H9 (cell line): ENCODE results near the gene ALDH1L1. TPM values are rescaled to one million over a fixed set of nuclear protein-coding genes. Genes with fewer than 3 reads are reported as not detected.

Experiments used
- DNase-seq: peaks from one replicate; pipeline ENCODE4 v3.0.0-alpha.2; 2017
- H2AFZ ChIP-seq: one replicate; pipeline ENCODE4 v1.6.1; 2013; ENCODE audit warnings: mild to moderate bottlenecking, low read length, control low read depth, moderate library complexity
- H2AK5ac ChIP-seq: 2 replicates; pipeline ENCODE4 v1.6.1; 2013; ENCODE audit warnings: low read length, control low read depth, mixed read lengths; ENCODE audit not compliant: insufficient read length
- H2BK120ac ChIP-seq: one replicate; pipeline ENCODE4 v1.6.1; 2013; ENCODE audit warnings: low read depth, mild to moderate bottlenecking, low read length, control low read depth, inconsistent platforms; ENCODE audit not compliant: poor library complexity, severe bottlenecking
- H2BK12ac ChIP-seq: 2 replicates; pipeline ENCODE4 v1.6.1; 2013; ENCODE audit warnings: low read length, control low read depth, mixed read lengths, low read depth; ENCODE audit not compliant: insufficient read length
- H2BK15ac ChIP-seq: 2 replicates; pipeline ENCODE4 v1.6.1; 2013; ENCODE audit warnings: low read depth, low read length, control low read depth
- H2BK20ac ChIP-seq: one replicate; pipeline ENCODE4 v1.6.1; 2013; ENCODE audit warnings: low read depth, mild to moderate bottlenecking, low read length, control low read depth, inconsistent platforms; ENCODE audit not compliant: poor library complexity, severe bottlenecking
- H2BK5ac ChIP-seq: 2 replicates; pipeline ENCODE4 v1.6.1; 2013; ENCODE audit warnings: low read length, control low read depth, mixed read lengths; ENCODE audit not compliant: insufficient read length
- H3K14ac ChIP-seq: 2 replicates; pipeline ENCODE4 v1.6.1; 2013; ENCODE audit warnings: low read length, control low read depth; ENCODE audit not compliant: insufficient read depth
- H3K18ac ChIP-seq: 2 replicates; pipeline ENCODE4 v1.6.1; 2013; ENCODE audit warnings: low read depth, mild to moderate bottlenecking, mixed read lengths, low read length, control low read depth; ENCODE audit not compliant: insufficient read length
- H3K23ac ChIP-seq: 2 replicates; pipeline ENCODE4 v1.6.1; 2013; ENCODE audit warnings: low read length, control low read depth, mixed read lengths, low read depth; ENCODE audit not compliant: insufficient read length
- H3K23me2 ChIP-seq: 2 replicates; pipeline ENCODE4 v1.6.1; 2013; ENCODE audit warnings: low read depth, mild to moderate bottlenecking, mixed read lengths, low read length, control low read depth; ENCODE audit not compliant: insufficient read length, poor library complexity, severe bottlenecking
- H3K27ac ChIP-seq: 2 replicates; pipeline ENCODE4 v1.5.1; 2013; ENCODE audit warnings: low read length, control low read depth, mixed read lengths, low read depth; ENCODE audit not compliant: insufficient read length
- H3K27me3 ChIP-seq: 2 replicates; pipeline ENCODE4 v1.6.1; 2013; ENCODE audit warnings: low read length, control low read depth, inconsistent platforms; ENCODE audit not compliant: insufficient read depth
- H3K4ac ChIP-seq: 2 replicates; pipeline ENCODE4 v1.6.1; 2013; ENCODE audit warnings: low read depth, mild to moderate bottlenecking, control low read depth, inconsistent platforms, low read length, moderate library complexity
- H3K4me1 ChIP-seq: 2 replicates; pipeline ENCODE4 v1.6.1; 2013; ENCODE audit warnings: low read length, control low read depth, inconsistent platforms; ENCODE audit not compliant: insufficient read depth
- H3K4me2 ChIP-seq: 2 replicates; pipeline ENCODE4 v1.6.1; 2013; ENCODE audit warnings: low read length, control low read depth, mixed read lengths; ENCODE audit not compliant: insufficient read length, insufficient read depth
- H3K56ac ChIP-seq: 2 replicates; pipeline ENCODE4 v1.6.1; 2013; ENCODE audit warnings: low read depth, mild to moderate bottlenecking, mixed read lengths, low read length, control low read depth; ENCODE audit not compliant: insufficient read length
- H3K79me1 ChIP-seq: 2 replicates; pipeline ENCODE4 v1.6.1; 2013; ENCODE audit warnings: low read depth, mild to moderate bottlenecking, moderate library complexity, low read length, control low read depth, inconsistent platforms; ENCODE audit not compliant: insufficient read depth, poor library complexity, severe bottlenecking
- H3K79me2 ChIP-seq: 2 replicates; pipeline ENCODE4 v1.6.1; 2013; ENCODE audit warnings: low read length, control low read depth, inconsistent platforms; ENCODE audit not compliant: insufficient read depth
- H3K9ac ChIP-seq: 2 replicates; pipeline ENCODE4 v1.6.1; 2013; ENCODE audit warnings: low read length, control low read depth, mixed read lengths; ENCODE audit not compliant: insufficient read length; ENCODE audit errors: extremely low read depth
- H3K9me3 ChIP-seq: one replicate; pipeline ENCODE4 v1.6.1; 2013; ENCODE audit warnings: low read depth, low read length, inconsistent platforms; ENCODE audit not compliant: control insufficient read depth
- H3T11ph ChIP-seq: one replicate; pipeline ENCODE4 v1.6.1; 2013; ENCODE audit warnings: mild to moderate bottlenecking, low read length, control low read depth, inconsistent platforms
- H4K20me1 ChIP-seq: one replicate; pipeline ENCODE4 v1.6.1; 2013; ENCODE audit not compliant: control insufficient read depth, insufficient read length, insufficient read depth
- H4K5ac ChIP-seq: 2 replicates; pipeline ENCODE4 v1.6.1; 2013; ENCODE audit warnings: low read depth, mild to moderate bottlenecking, mixed read lengths, low read length, control low read depth; ENCODE audit not compliant: insufficient read length
- H4K8ac ChIP-seq: replicated peaks from 2 replicates; pipeline ENCODE4 v1.6.1; 2013; ENCODE audit warnings: low read length, control low read depth, mixed read lengths, low read depth; ENCODE audit not compliant: insufficient read length
- H4K91ac ChIP-seq: 2 replicates; pipeline ENCODE4 v1.6.1; 2013; ENCODE audit warnings: low read depth, mild to moderate bottlenecking, moderate library complexity, mixed read lengths, low read length, control low read depth; ENCODE audit not compliant: insufficient read length
- H3K27ac Mint-ChIP-seq, 3 experiments: 2 replicates in 2 of 3; 3 replicates in 1 of 3; pipeline ENCODE4 v1.8.0; 2020 to 2021; ENCODE audit warnings: mixed read lengths in 3 of 3, mild to moderate bottlenecking in 1 of 3, moderate library complexity in 1 of 3
- H3K27me3 Mint-ChIP-seq: 2 replicates; pipeline ENCODE4 v1.8.0; 2021; ENCODE audit warnings: low read depth, mild to moderate bottlenecking, moderate library complexity, mixed read lengths
- H3K36me3 Mint-ChIP-seq, 3 experiments: 2 replicates in 2 of 3; 3 replicates in 1 of 3; pipeline ENCODE4 v1.8.0; 2020 to 2021; ENCODE audit warnings: low read depth in 3 of 3, mixed read lengths in 3 of 3; ENCODE audit not compliant: insufficient read depth in 1 of 3
- H3K4me1 Mint-ChIP-seq, 2 experiments: 2 replicates each; pipeline ENCODE4 v1.8.0; 2020; ENCODE audit warnings: mixed read lengths in 2 of 2
- H3K4me3 Mint-ChIP-seq, 2 experiments: 2 replicates in 1 of 2; 3 replicates in 1 of 2; pipeline ENCODE4 v1.8.0; 2020 to 2021; ENCODE audit warnings: mild to moderate bottlenecking in 2 of 2, mixed read lengths in 2 of 2, moderate library complexity in 1 of 2
- H3K9me3 Mint-ChIP-seq, 2 experiments: 2 replicates in 1 of 2; 3 replicates in 1 of 2; pipeline ENCODE4 v1.8.0; 2020; ENCODE audit warnings: mild to moderate bottlenecking in 2 of 2, mixed read lengths in 2 of 2, moderate library complexity in 1 of 2
- CTCF ChIP-seq: fragments of 200-600 bp; sonication (generic); conservative IDR thresholded peaks from 3 replicates; pipeline ENCODE4 v1.8.0; 2021; ENCODE audit warnings: antibody characterized with exemption, mild to moderate bottlenecking
- WGBS: extraction: QIAGEN DNeasy Blood & Tissue Kit; methylation state at CpG from one replicate; pipeline ENCODE4 v1.1.7; 2013; ENCODE audit warnings: missing lambda C conversion rate, low lambda C conversion rate, mixed read lengths; ENCODE audit not compliant: insufficient read length; ENCODE audit errors: extremely low coverage; 5-methylcytosine and 5-hydroxymethylcytosine counted together
- total RNA-seq: library from RNA; stranded (reverse); gene quantifications from 2 replicates; pipeline ENCODE4 v1.2.1, GENCODE V29; 2021

Gene ALDH1L1
- total RNA-seq, 1 experiment from 2014 or later: 0.90 TPM

GRCh38 chr3:126213379-126214028 lies 33.1 kb upstream of the ALDH1L1 start:
- no peaks in the 10 kb centered on the region; the same call in 1 of the 2 replicates for H3K4me1 ChIP-seq
- H4K5ac ChIP-seq: no peak overlapping the region
- H3K23ac ChIP-seq: no peak overlapping the region
- H4K8ac ChIP-seq: no peak overlapping the region
- no peak overlapping the region for H2AK5ac ChIP-seq
- DNase-seq: peak; percentile 31
- no peaks in the 10 kb centered on the region; the same call in 1 of the 2 replicates for H3K27me3 ChIP-seq
- H4K91ac ChIP-seq: no peak overlapping the region
- peak overlapping the region; percentile 59 for H3K4me2 ChIP-seq
- no peaks in the 10 kb centered on the region for H4K20me1 ChIP-seq
- Mint-ChIP-seq H3K36me3 (peaks cover 0 to 3% (median 0%) of the 10 kb centered on the region in 3 experiments; a peak in 2 of 7 replicates), H3K27ac (peak overlapping the region in 1 of 3 experiments; percentile 34; a peak in 1 of 7 replicates), H3K4me1 (peaks cover 17 to 18% of the 10 kb centered on the region in 2 experiments), H3K9me3 (peaks cover 2 to 3% of the 10 kb centered on the region in 2 experiments; a peak in 3 of 5 replicates), H3K27me3 (peaks cover 66% of the 10 kb centered on the region), H3K4me3 (peak overlapping the region; percentile 62 to 73)
- H3K23me2 ChIP-seq: peaks cover 8% of the 10 kb centered on the region
- H3K18ac ChIP-seq: peak overlapping the region; percentile 0
- no peak overlapping the region for H3T11ph ChIP-seq
- no peak overlapping the region for H3K27ac ChIP-seq
- H3K79me2 ChIP-seq: no peaks in the 10 kb centered on the region
- no peak overlapping the region for H2AFZ ChIP-seq
- H3K4ac ChIP-seq: no peak overlapping the region
- no peak overlapping the region for H3K9ac ChIP-seq
- H2BK12ac ChIP-seq: no peak overlapping the region
- no peak overlapping the region for H3K56ac ChIP-seq
- H3K14ac ChIP-seq: peak overlapping the region; percentile 36; the same call in 1 of the 2 replicates
- H2BK5ac ChIP-seq: no peak overlapping the region
- no peaks in the 10 kb centered on the region for H3K79me1 ChIP-seq
- H3K9me3 ChIP-seq: no peaks in the 10 kb centered on the region
- no peak overlapping the region for H2BK20ac ChIP-seq
- H2BK120ac ChIP-seq: no peak overlapping the region
- TF ChIP-seq CTCF: no peak
- WGBS: no CpG with 5 or more reads among the region's 50 CpGs
- no peak overlapping the region for H2BK15ac ChIP-seq
